Measurements from ENCODE around the gene HMCES.

DNA sequence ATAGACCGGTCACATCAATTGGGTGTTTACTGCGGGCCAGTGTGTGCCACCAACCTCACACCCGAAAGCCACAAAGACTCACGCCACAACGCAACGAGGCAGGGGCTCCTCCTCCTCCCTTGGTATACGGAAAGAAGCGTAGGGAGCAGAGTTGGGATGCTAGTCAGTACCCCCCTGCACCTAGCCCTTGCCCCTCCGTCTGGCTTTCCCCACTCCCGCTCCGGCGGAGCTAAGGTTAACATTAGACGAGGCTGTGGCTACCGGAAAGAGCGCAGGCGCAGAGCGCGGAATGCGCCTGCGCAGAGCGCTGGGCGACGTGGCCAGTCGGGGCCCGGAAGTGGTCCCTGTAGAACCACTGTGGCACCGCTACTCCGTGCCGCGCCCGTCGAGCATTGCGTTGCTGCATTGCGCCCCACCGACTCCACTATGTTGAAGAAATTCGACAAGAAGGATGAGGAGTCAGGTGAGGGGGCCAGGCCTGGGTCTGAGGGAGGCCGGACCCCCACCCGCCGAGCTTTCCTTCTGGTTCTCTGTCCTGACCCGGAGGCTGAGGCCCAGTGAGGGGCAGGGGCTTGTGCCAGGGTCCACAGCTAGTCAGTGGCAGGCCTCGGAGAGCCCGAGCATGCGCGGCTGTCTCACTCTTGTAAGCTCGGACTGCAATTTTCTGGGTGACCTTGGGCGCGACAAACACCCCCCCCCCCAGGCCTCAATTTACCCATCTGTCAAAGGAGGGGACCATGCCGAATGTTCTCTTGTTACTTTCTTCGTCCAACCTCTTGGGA, 29.2 kb upstream of the HMCES start, which contains the start of gene COPG1:
- TF ChIP-seq, protein P1, sequence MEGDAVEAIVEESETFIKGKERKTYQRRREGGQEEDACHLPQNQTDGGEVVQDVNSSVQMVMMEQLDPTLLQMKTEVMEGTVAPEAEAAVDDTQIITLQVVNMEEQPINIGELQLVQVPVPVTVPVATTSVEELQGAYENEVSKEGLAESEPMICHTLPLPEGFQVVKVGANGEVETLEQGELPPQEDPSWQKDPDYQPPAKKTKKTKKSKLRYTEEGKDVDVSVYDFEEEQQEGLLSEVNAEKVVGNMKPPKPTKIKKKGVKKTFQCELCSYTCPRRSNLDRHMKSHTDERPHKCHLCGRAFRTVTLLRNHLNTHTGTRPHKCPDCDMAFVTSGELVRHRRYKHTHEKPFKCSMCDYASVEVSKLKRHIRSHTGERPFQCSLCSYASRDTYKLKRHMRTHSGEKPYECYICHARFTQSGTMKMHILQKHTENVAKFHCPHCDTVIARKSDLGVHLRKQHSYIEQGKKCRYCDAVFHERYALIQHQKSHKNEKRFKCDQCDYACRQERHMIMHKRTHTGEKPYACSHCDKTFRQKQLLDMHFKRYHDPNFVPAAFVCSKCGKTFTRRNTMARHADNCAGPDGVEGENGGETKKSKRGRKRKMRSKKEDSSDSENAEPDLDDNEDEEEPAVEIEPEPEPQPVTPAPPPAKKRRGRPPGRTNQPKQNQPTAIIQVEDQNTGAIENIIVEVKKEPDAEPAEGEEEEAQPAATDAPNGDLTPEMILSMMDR (IDR thresholded peaks at IDR 0.05), result no peak
- peak; percentile 95 for TF ChIP-seq POLR2A (IDR thresholded peaks at IDR 0.05)

Data from right lobe of liver (tissue), 4 donors.